GM12874 (cell line): Measurements from ENCODE around the gene VIT.

Source experiments
- CTCF ChIP-seq: IDR thresholded peaks from 2 replicates; pipeline ENCODE4 v1.5.1; 2011; ENCODE audit warnings: low read depth, mild to moderate bottlenecking, control low read depth, low read length, moderate library complexity; ENCODE audit not compliant: insufficient read depth

VIT gene

GRCh38 chr2:36800381-36800780, 103.9 kb downstream of the VIT start:
- TF ChIP-seq CTCF, result no peak

- TF ChIP-seq CTCF, result no peak
Measured at GRCh38 chr2:36801088-36801487, 104.6 kb downstream of the VIT start.

- TF ChIP-seq CTCF, result no peak
Measured at GRCh38 chr2:36802952-36803351, 106.4 kb downstream of the VIT start.

GRCh38 chr2:36805635-36806224, 109.2 kb downstream of the VIT start:
- TF ChIP-seq CTCF, result no peak

- no peak for TF ChIP-seq CTCF
Measured at GRCh38 chr2:36807223-36807886, 110.8 kb downstream of the VIT start.

- TF ChIP-seq CTCF, result no peak
Measured at GRCh38 chr2:36808386-36809068, 112.0 kb downstream of the VIT start.

GRCh38 chr2:36809069-36809445, 112.5 kb downstream of the VIT start:
- TF ChIP-seq CTCF, result no peak
